ENCODE measurements around the gene URI1. TPM values are rescaled to one million over a fixed set of nuclear protein-coding genes. Genes with fewer than 3 reads are reported as not detected.
"Not testable (repeated sequence)": the region's sequence is repeated elsewhere in the genome, so short reads cannot be mapped to it uniquely, and the experiment has no call there.

The URI1 gene
- total RNA-seq, 1 donor from 2014 or later = 61.7 TPM

DNA sequence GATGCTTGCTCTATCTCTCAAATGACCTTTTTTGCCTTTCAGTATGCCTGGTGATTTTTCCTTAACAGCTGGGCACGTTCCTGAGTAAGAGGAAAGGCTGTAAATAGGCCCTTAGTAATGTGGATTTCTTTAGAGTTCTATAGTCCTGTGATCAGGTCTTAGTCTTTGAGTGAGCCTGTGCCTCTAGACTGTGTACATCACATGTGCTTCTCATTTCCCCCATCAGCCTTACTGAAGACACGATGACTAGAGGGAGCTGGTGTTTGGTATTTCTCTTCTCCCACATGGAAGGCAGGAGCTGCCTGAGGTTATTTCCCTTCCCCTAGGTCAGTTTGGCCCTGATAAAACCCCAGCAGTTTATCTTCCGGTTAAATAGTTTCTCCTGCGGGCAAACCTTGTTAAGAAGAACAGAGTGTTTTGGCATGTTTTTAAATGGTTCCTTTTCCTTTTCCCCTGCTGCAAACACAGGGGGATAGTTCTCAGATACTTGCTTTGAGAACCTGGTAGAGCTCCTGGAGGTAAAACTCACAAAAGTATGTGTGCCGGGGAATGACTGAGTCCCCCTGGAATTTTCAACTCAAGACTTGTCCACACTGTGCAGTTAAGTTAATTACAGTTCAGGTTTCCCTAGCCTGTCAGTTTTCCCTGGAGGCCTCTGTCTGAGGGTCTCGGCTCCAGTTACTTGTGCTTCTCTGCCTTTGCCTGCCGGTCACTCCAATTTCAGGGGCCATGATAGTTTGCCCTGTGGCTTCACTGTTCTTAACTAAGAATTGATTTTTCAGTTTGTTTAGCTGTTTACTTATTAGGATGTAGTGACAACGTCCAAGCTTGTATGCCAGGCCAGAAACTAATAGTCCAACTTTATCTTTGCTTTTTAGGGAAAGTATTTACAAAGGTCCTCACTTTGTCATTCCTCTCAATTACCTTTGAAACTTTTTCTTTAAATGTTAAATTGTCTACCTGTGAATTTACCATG lies 94.4 kb downstream of the URI1 start:
- Mint-ChIP-seq H3K36me3 (peaks cover 80% of the 10 kb centered on the region), H3K27ac (peak overlapping the region; percentile 60), H3K9me3 (peaks cover 74% of the 10 kb centered on the region), H3K4me1 (peaks cover 7% of the 10 kb centered on the region), H3K4me3 (no peak overlapping the region), H3K27me3 (ENCODE audit: low read depth) (no peaks in the 10 kb centered on the region)
- TF ChIP-seq, protein P1, sequence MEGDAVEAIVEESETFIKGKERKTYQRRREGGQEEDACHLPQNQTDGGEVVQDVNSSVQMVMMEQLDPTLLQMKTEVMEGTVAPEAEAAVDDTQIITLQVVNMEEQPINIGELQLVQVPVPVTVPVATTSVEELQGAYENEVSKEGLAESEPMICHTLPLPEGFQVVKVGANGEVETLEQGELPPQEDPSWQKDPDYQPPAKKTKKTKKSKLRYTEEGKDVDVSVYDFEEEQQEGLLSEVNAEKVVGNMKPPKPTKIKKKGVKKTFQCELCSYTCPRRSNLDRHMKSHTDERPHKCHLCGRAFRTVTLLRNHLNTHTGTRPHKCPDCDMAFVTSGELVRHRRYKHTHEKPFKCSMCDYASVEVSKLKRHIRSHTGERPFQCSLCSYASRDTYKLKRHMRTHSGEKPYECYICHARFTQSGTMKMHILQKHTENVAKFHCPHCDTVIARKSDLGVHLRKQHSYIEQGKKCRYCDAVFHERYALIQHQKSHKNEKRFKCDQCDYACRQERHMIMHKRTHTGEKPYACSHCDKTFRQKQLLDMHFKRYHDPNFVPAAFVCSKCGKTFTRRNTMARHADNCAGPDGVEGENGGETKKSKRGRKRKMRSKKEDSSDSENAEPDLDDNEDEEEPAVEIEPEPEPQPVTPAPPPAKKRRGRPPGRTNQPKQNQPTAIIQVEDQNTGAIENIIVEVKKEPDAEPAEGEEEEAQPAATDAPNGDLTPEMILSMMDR (IDR thresholded peaks at IDR 0.05; ENCODE audit: unreplicated experiment) = no peak
- no peak for DNase-seq (ENCODE audit: low spot score in 2 of 2, unreplicated experiment in 2 of 2)

DNA sequence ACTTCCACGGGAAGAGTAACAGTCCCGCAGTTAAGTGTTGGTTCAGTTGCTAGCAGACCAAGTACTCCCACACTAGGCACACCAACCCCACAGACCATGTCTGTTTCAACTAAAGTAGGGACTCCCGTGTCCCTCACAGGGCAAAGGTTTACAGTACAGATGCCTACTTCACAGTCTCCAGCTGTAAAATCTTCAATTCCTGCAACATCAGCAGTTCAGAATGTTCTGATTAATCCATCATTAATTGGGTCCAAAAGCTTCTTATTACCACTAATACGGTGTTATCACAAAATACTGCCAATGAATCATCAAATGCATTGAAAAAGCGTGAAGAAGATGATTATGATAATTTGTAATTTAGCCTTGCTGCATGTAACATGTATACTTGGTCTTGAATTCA lies 95.8 kb downstream of the URI1 start:
- Mint-ChIP-seq H3K9me3 (peaks cover 64% of the 10 kb centered on the region), H3K4me1 (peaks cover 7% of the 10 kb centered on the region), H3K27ac (no peak overlapping the region), H3K36me3 (peaks cover 66% of the 10 kb centered on the region), H3K27me3 (ENCODE audit: low read depth) (no peaks in the 10 kb centered on the region), H3K4me3 (no peak overlapping the region)
- DNase-seq (ENCODE audit: low spot score in 2 of 2, unreplicated experiment in 2 of 2) = no peak
- TF ChIP-seq, protein P1 (IDR thresholded peaks at IDR 0.05; ENCODE audit: unreplicated experiment) = no peak

DNA sequence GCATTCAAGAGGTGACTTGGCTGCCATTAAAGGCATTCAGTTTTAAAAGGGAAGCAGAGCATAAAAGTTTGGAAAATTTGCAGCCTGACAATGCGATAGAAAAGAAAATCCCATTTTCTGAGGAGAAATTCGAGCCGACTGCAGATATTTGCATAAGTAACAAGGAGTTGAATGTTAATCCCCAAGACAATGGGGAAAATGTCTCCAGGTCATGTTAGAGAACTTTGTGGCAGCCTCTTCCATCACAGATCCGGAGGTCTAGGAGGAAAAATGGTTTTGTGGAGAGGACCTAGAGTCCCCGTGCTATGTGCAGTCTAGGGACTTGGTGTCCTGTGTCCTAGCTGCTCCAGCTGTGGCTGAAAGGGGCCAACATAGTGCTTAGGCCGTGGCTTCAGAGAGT lies 99.9 kb downstream of the URI1 start:
- DNase-seq (ENCODE audit: low spot score in 2 of 2, unreplicated experiment in 2 of 2); H3K27me3 Mint-ChIP-seq (ENCODE audit: low read depth); H3K27ac Mint-ChIP-seq; H3K4me3 Mint-ChIP-seq; H3K4me1 Mint-ChIP-seq: not testable (repeated sequence)
- Mint-ChIP-seq H3K9me3 (peaks cover 32% of the 10 kb centered on the region), H3K36me3 (peaks cover 28% of the 10 kb centered on the region)

DNA sequence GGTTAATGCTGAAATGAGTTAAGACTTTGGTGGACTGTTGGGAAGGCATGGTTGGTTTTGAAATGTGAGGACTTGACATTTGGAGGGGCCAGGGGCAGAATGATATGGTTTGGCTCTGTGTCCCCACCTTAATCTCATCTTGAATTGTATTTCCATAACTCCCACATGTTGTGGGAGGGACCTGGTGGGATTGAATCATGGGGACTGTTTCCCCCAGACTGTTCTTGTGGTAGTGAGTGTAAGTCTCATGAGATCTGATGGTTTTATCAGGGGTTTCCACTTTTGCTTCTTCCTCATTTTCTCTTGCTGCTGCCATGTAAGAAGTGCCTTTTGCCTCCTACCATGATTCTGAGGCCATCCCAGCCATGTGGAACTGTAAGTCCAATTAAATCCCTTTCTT lies 101.0 kb downstream of the URI1 start:
- peaks cover 21% of the 10 kb centered on the region for H3K9me3 Mint-ChIP-seq
- not testable (repeated sequence) for DNase-seq (ENCODE audit: low spot score in 2 of 2, unreplicated experiment in 2 of 2); H3K27ac Mint-ChIP-seq; H3K27me3 Mint-ChIP-seq (ENCODE audit: low read depth); H3K4me3 Mint-ChIP-seq
- peaks cover 17% of the 10 kb centered on the region for H3K36me3 Mint-ChIP-seq
- peaks cover 13% of the 10 kb centered on the region for H3K4me1 Mint-ChIP-seq

DNA sequence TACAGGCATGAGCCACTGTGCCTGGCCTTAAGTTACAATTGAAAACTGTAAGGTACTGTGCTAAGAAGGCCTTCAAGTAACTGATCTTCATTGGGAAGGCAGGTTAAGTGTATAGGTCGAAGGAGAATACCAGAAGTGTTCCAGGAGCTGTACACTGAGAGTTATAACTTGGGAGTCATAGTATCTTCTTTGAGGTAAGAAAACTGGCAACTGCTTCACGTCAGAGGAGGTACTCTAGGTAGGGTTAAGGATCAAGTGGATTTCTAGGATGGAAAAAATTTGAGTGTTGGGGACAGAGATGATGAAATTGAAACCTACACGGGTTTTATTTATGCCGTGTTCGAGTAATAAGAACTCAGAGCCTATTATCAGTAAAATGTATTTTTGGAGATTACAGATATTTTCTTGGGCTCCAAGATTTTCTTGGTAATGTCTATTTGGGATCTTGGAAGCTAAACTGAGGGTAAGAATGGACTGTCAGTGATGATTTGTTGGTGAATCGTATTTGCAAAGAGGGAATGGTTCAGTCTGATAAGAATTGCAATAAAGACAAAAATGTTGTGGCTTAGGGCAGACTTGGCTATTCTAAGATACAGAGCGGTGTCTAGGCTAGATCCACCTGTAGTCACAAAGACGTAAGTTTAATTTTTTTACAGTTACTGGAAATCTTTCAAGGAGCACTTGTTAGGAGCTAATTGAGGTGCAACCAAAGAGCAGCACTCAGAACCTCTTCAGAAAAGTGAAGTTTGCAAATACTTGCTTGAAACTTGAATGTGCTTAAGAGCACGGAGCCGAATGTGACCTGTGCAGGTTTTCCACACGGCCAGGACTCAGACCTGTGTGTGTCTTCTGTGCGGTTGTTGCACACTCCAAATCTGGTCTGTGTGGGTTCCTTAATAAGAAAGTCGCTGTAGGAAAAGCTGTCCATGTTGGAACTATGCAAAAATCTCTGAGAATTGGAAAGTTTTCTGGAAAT lies 102.5 kb downstream of the URI1 start:
- Mint-ChIP-seq H3K27me3 (ENCODE audit: low read depth) (no peaks in the 10 kb centered on the region), H3K4me3 (no peak overlapping the region), H3K36me3 (peaks cover 9% of the 10 kb centered on the region), H3K4me1 (peaks cover 26% of the 10 kb centered on the region), H3K9me3 (peaks cover 14% of the 10 kb centered on the region), H3K27ac (no peak overlapping the region)
- no peak for DNase-seq (ENCODE audit: low spot score in 2 of 2, unreplicated experiment in 2 of 2)
- TF ChIP-seq, protein P1 (IDR thresholded peaks at IDR 0.05; ENCODE audit: unreplicated experiment) = no peak

DNA sequence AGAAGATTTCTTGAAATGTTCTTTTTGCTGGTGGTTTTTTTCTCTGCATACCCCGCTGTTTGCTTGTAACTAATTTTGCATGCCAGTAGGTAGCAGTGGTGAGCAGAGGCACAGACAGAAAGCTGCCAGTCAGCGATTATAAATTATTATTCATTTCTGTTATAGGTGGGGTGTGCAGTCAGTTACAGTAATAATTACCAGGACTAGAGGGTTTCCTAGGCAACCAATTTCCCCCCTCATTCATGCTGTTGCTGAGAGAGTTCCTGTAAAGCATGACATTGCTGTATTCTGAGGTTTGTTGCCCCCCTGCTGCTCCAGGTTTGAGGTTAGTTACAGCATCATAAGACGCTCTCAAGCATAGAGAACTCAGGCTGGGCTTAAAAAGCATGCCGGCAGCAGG lies 104.5 kb downstream of the URI1 start:
- DNase-seq (ENCODE audit: low spot score in 2 of 2, unreplicated experiment in 2 of 2) = no peak
- H3K27me3 Mint-ChIP-seq (ENCODE audit: low read depth) = no peaks in the 10 kb centered on the region
- peak overlapping the region; percentile 17 for H3K27ac Mint-ChIP-seq
- no peaks in the 10 kb centered on the region for H3K36me3 Mint-ChIP-seq
- no peak overlapping the region for H3K4me3 Mint-ChIP-seq
- peaks cover 33% of the 10 kb centered on the region for H3K4me1 Mint-ChIP-seq
- TF ChIP-seq, protein P1 (IDR thresholded peaks at IDR 0.05; ENCODE audit: unreplicated experiment) = no peak
- peaks cover 3% of the 10 kb centered on the region for H3K9me3 Mint-ChIP-seq

Measured in mesothelial cell of epicardium (in vitro differentiated cells).